ENCODE measurements around the gene TSC2.

Gene TSC2

DNA sequence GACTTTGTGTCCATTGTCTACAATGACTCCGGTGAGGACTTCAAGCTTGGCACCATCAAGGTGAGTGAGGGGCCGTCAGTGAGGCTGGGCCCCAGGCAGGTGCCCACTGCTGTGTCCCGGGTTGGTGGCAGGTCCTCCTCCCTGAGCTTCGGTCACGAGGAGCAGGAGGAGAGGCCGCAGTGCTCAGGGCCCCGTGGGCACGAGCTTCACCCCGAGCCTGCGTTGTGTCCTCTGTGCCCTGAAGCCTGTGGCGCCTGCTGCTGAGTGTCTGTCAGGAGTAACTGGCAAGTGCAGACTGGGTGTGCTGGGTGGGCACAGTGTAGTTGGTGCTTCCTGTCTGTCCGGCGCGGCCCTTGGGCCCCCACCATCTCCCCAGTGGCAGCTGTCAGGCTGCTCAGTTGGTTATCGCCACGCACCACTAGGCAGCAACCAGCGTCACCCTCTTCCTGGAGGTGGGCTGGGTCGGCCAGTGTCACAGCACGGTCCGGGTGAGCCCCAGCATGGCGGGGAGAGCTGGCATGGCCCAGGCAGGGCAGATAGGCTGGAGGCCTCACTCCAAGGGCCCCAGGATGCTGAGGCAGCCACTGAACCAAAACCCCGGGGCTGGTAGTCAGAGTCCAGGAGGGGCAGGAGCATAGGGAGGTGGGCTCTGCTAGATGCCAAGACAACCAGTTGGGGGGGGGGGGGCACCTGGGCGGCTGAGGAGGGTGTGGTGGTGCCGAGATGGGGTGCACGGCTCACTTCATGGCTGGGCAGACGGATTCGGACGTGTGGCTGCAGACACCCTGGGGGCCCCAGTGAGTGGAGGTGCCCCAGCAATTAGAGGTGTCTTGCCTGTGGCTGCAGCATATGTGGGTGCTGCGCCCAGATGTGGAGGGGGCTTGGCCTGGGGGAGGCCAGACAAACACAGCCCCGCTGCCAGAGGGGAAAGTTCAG is 39.3 kb downstream of the TSC2 start:
- no peak for FAIRE-seq
- TF ChIP-seq SPI1 (IDR thresholded peaks at IDR 0.05; ENCODE audit: low read depth, low read length): no peak
- TF ChIP-seq POU2F2 (IDR thresholded peaks at IDR 0.05; ENCODE audit: low read depth, low read length): no peak
- no peak for TF ChIP-seq POLR2AphosphoS5 (IDR thresholded peaks at IDR 0.05; ENCODE audit: low read depth, low read length)
- no peak for TF ChIP-seq PAX5 (IDR thresholded peaks at IDR 0.05; ENCODE audit: insufficient read depth, low read length, severe bottlenecking)
- TF ChIP-seq TAF1 (IDR thresholded peaks at IDR 0.05; ENCODE audit: low read depth, low read length): no peak
- TF ChIP-seq POLR2A (IDR thresholded peaks at IDR 0.05; ENCODE audit: low read depth, low read length): no peak
- DNase-seq (ENCODE audit: insufficient read length, low spot score): no peak

DNA sequence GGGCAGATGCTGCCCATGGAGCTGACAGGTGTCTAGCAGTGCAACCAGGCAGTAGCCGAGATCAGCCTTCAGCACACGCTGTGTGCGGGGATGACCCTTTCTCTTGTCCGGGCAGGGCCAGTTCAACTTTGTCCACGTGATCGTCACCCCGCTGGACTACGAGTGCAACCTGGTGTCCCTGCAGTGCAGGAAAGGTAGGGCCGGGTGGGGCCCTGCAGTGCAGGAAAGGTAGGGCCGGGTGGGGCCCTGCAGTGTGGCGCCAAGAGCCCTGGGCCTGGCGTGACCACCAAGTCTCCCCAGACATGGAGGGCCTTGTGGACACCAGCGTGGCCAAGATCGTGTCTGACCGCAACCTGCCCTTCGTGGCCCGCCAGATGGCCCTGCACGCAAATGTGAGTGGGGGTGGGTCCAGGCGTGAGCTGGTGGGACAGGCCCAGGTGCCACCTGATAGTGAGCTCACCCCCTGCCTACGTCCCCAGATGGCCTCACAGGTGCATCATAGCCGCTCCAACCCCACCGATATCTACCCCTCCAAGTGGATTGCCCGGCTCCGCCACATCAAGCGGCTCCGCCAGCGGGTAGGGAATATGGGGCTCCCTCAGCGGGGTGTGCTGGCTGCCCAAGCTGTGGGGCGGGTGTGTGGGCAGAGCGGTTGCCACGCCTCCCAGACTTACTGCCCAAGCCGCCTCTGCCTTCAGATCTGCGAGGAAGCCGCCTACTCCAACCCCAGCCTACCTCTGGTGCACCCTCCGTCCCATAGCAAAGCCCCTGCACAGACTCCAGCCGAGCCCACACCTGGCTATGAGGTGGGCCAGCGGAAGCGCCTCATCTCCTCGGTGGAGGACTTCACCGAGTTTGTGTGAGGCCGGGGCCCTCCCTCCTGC is 40.2 kb downstream of the TSC2 start:
- DNase-seq (ENCODE audit: insufficient read length, low spot score) (no peak), FAIRE-seq (no peak)
- TF ChIP-seq TAF1 (IDR thresholded peaks at IDR 0.05; ENCODE audit: low read depth, low read length): no peak
- TF ChIP-seq SPI1 (IDR thresholded peaks at IDR 0.05; ENCODE audit: low read depth, low read length): no peak
- TF ChIP-seq POLR2AphosphoS5 (IDR thresholded peaks at IDR 0.05; ENCODE audit: low read depth, low read length): no peak
- no peak for TF ChIP-seq POU2F2 (IDR thresholded peaks at IDR 0.05; ENCODE audit: low read depth, low read length)
- TF ChIP-seq PAX5 (IDR thresholded peaks at IDR 0.05; ENCODE audit: insufficient read depth, low read length, severe bottlenecking): no peak
- TF ChIP-seq POLR2A (IDR thresholded peaks at IDR 0.05; ENCODE audit: low read depth, low read length): no peak

GRCh38 chr16:2088759-2089358 is 41.1 kb downstream of the TSC2 start:
- DNase-seq (ENCODE audit: insufficient read length, low spot score) (no peak), FAIRE-seq (no peak)
- TF ChIP-seq POU2F2 (IDR thresholded peaks at IDR 0.05; ENCODE audit: low read depth, low read length) (no peak), POLR2A (IDR thresholded peaks at IDR 0.05; ENCODE audit: low read depth, low read length) (no peak), TAF1 (IDR thresholded peaks at IDR 0.05; ENCODE audit: low read depth, low read length) (no peak), SPI1 (IDR thresholded peaks at IDR 0.05; ENCODE audit: low read depth, low read length) (no peak), POLR2AphosphoS5 (IDR thresholded peaks at IDR 0.05; ENCODE audit: low read depth, low read length) (no peak), PAX5 (IDR thresholded peaks at IDR 0.05; ENCODE audit: insufficient read depth, low read length, severe bottlenecking) (no peak)

DNA sequence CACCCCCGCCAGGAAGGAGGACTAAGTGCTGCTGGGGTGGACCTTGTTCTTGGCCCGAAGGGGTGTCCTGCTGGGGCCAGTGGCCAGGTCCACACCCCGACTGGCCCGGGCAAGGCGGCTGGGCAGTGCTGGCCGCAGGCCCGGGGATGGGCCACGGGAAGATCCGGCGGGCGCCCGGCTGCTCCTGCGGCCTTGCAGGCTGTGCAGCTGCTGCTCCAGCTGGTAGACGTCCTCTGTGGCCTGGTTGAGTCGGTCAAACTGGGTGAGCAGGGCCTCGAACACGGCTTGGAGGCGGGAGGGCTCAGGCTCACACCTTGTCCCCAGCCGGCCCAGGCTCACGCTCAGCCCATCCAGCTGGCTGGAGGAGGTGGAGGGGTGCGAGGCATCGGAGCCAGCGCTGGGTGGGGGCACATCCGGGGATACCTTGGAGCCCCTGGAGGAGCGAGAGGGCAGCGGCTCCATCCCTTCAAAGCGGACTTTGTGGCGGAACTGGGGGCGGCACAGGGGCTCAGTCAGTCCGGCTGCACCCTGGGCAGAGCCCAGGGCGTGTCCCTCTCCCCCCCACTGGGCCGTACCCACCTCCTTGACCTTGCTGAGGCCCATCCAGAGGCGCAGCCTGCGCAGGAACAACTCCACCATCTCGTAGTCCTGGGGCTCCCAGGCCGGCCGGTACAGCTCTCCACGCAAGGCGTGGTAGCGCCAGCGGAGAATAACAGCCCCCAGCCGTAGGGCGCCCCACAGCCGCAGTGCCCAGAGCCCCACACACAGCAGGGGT is 42.1 kb downstream of the TSC2 start:
- FAIRE-seq (no peak), DNase-seq (ENCODE audit: insufficient read length, low spot score) (no peak)
- TF ChIP-seq PAX5 (IDR thresholded peaks at IDR 0.05; ENCODE audit: insufficient read depth, low read length, severe bottlenecking): no peak
- no peak for TF ChIP-seq POLR2A (IDR thresholded peaks at IDR 0.05; ENCODE audit: low read depth, low read length)
- no peak for TF ChIP-seq SPI1 (IDR thresholded peaks at IDR 0.05; ENCODE audit: low read depth, low read length)
- no peak for TF ChIP-seq POU2F2 (IDR thresholded peaks at IDR 0.05; ENCODE audit: low read depth, low read length)
- TF ChIP-seq POLR2AphosphoS5 (IDR thresholded peaks at IDR 0.05; ENCODE audit: low read depth, low read length): no peak
- no peak for TF ChIP-seq TAF1 (IDR thresholded peaks at IDR 0.05; ENCODE audit: low read depth, low read length)

GRCh38 chr16:2090481-2090776 is 42.6 kb downstream of the TSC2 start:
- FAIRE-seq (no peak), DNase-seq (ENCODE audit: insufficient read length, low spot score) (no peak)
- TF ChIP-seq TAF1 (IDR thresholded peaks at IDR 0.05; ENCODE audit: low read depth, low read length) (no peak), POLR2AphosphoS5 (IDR thresholded peaks at IDR 0.05; ENCODE audit: low read depth, low read length) (no peak)

- no peak for TF ChIP-seq PAX5 (IDR thresholded peaks at IDR 0.05; ENCODE audit: insufficient read depth, low read length, severe bottlenecking)
- TF ChIP-seq SPI1 (IDR thresholded peaks at IDR 0.05; ENCODE audit: low read depth, low read length): no peak
- no peak for TF ChIP-seq TAF1 (IDR thresholded peaks at IDR 0.05; ENCODE audit: low read depth, low read length)
- no peak for TF ChIP-seq POLR2AphosphoS5 (IDR thresholded peaks at IDR 0.05; ENCODE audit: low read depth, low read length)
- TF ChIP-seq POLR2A (IDR thresholded peaks at IDR 0.05; ENCODE audit: low read depth, low read length): no peak
- no peak for TF ChIP-seq POU2F2 (IDR thresholded peaks at IDR 0.05; ENCODE audit: low read depth, low read length)
- no peak for DNase-seq (ENCODE audit: insufficient read length, low spot score)
- no peak for FAIRE-seq
These were observed 43.2 kb downstream of the TSC2 start for GRCh38 chr16:2090777-2091546.

GRCh38 chr16:2091547-2092255 is 43.9 kb downstream of the TSC2 start:
- no peak for DNase-seq (ENCODE audit: insufficient read length, low spot score)
- FAIRE-seq: no peak
- TF ChIP-seq PAX5 (IDR thresholded peaks at IDR 0.05; ENCODE audit: insufficient read depth, low read length, severe bottlenecking) (no peak), TAF1 (IDR thresholded peaks at IDR 0.05; ENCODE audit: low read depth, low read length) (no peak), SPI1 (IDR thresholded peaks at IDR 0.05; ENCODE audit: low read depth, low read length) (no peak), POLR2AphosphoS5 (IDR thresholded peaks at IDR 0.05; ENCODE audit: low read depth, low read length) (no peak), POLR2A (IDR thresholded peaks at IDR 0.05; ENCODE audit: low read depth, low read length) (no peak), POU2F2 (IDR thresholded peaks at IDR 0.05; ENCODE audit: low read depth, low read length) (no peak)

- FAIRE-seq (no peak), DNase-seq (ENCODE audit: insufficient read length, low spot score) (no peak)
- no peak for TF ChIP-seq POU2F2 (IDR thresholded peaks at IDR 0.05; ENCODE audit: low read depth, low read length)
- TF ChIP-seq TAF1 (IDR thresholded peaks at IDR 0.05; ENCODE audit: low read depth, low read length): no peak
- no peak for TF ChIP-seq POLR2A (IDR thresholded peaks at IDR 0.05; ENCODE audit: low read depth, low read length)
- no peak for TF ChIP-seq POLR2AphosphoS5 (IDR thresholded peaks at IDR 0.05; ENCODE audit: low read depth, low read length)
- no peak for TF ChIP-seq SPI1 (IDR thresholded peaks at IDR 0.05; ENCODE audit: low read depth, low read length)
- TF ChIP-seq PAX5 (IDR thresholded peaks at IDR 0.05; ENCODE audit: insufficient read depth, low read length, severe bottlenecking): no peak
These were observed 44.5 kb downstream of the TSC2 start for GRCh38 chr16:2092256-2092620.
